HG02571 (cell line): Measurements from ENCODE around the gene SLCO1C1.
"Not testable (repeated sequence)": the region's sequence is repeated elsewhere in the genome, so short reads cannot be mapped to it uniquely, and the experiment has no call there.

ENCODE experiments used
- ATAC-seq: cut with Tn5 transposase; IDR thresholded peaks from one replicate; pipeline ENCODE4 v1.9.1; 2021; ENCODE audit warnings: mild to moderate bottlenecking, moderate library complexity; ENCODE audit not compliant: unreplicated experiment

SLCO1C1 gene

GRCh38 chr12:20695232-20695631 is at the start of gene SLCO1C1:
Gene SLCO1C1, plus strand, starts transcription at chr12:20695332. Its CDS starts 4,245 bp downstream, at chr12:20699577.
- ATAC-seq: no peak

GRCh38 chr12:20646239-20646827 is 48.8 kb upstream of the SLCO1C1 start:
- ATAC-seq: no peak

GRCh38 chr12:20653871-20654270 is 41.3 kb upstream of the SLCO1C1 start:
- ATAC-seq: no peak

GRCh38 chr12:20656600-20656999 is 38.5 kb upstream of the SLCO1C1 start:
- no peak for ATAC-seq

GRCh38 chr12:20657496-20657895 is 37.6 kb upstream of the SLCO1C1 start:
- ATAC-seq: no peak

- no peak for ATAC-seq
Observed at GRCh38 chr12:20681334-20681733, 13.8 kb upstream of the SLCO1C1 start.

GRCh38 chr12:20696181-20696905 is 1.2 kb downstream of the SLCO1C1 start:
- ATAC-seq: no peak

GRCh38 chr12:20701106-20701505 is 6.0 kb downstream of the SLCO1C1 start:
- ATAC-seq: no peak

- no peak for ATAC-seq
Observed at GRCh38 chr12:20704860-20705259, 9.7 kb downstream of the SLCO1C1 start.

- no peak for ATAC-seq
Observed at GRCh38 chr12:20711846-20712245, 16.7 kb downstream of the SLCO1C1 start.

GRCh38 chr12:20716037-20716436 is 20.9 kb downstream of the SLCO1C1 start:
- no peak for ATAC-seq

- ATAC-seq: no peak
Observed at GRCh38 chr12:20716985-20717384, 21.9 kb downstream of the SLCO1C1 start.

GRCh38 chr12:20718294-20718693 is 23.2 kb downstream of the SLCO1C1 start:
- ATAC-seq: no peak

- ATAC-seq: no peak
Observed at GRCh38 chr12:20722142-20722541, 27.0 kb downstream of the SLCO1C1 start.

GRCh38 chr12:20731274-20731673 is 36.1 kb downstream of the SLCO1C1 start:
- ATAC-seq: no peak

- no peak for ATAC-seq
Observed at GRCh38 chr12:20740972-20741371, 45.8 kb downstream of the SLCO1C1 start.

GRCh38 chr12:20748198-20748597 is 53.1 kb downstream of the SLCO1C1 start:
- no peak for ATAC-seq

GRCh38 chr12:20751046-20751445 is 55.9 kb downstream of the SLCO1C1 start:
- ATAC-seq: no peak

GRCh38 chr12:20777420-20777819 is 82.3 kb downstream of the SLCO1C1 start:
- ATAC-seq: no peak

- no peak for ATAC-seq
Observed at GRCh38 chr12:20778969-20779368, 83.8 kb downstream of the SLCO1C1 start.

GRCh38 chr12:20779971-20780370 is 84.8 kb downstream of the SLCO1C1 start:
- not testable (repeated sequence) for ATAC-seq

GRCh38 chr12:20783796-20784357 is 88.7 kb downstream of the SLCO1C1 start:
- ATAC-seq: not testable (repeated sequence)
